IPS DF 19.7 (cell line): ENCODE data around the gene MYL12A.
"Not testable (repeated sequence)": the region's sequence is repeated elsewhere in the genome, so short reads cannot be mapped to it uniquely, and the experiment has no call there.

Experiments used
- DNase-seq: peaks from one replicate; pipeline ENCODE4 v3.0.0-alpha.2; 2013; ENCODE audit warnings: low read depth, low spot score

Gene MYL12A

DNA sequence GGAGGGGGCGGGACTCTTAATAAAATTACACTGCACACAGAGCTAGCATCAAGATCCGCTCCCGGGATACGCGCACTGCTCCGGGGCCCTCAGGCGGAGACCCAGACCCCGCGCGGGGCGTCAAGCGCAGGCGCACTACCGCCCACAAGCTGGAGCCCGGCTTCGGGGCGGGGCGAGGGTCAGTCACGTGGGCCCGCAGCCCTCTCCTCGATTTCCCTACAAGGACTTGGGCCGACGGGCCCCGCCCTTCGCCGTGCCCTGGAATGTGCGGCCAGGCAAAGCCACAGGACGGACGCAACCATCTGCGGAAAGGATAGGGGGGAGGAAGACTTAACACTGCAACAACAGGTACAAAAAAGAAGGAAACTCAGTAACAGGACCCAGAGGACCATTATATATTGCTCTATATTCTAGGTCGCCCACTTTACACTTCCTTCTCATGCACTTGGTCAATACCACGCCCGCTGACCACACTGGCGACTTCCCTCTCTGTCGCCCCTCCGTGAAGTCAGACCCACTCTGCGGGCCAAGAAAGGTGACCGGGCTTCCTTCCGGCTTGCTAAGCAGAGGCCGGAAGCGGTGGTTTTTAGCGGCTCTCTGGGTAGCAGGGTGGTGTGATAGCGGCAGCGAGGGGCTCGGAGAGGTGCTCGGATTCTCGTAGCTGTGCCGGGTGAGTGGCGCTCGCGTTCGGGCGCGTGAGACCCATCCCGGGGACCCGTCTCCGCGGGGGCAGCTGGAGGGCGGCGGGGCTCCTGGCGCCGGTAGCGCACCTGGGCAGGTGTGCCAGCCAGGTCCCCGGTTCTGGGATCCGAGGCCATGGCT is at the start of gene MYL12A:
Gene MYL12A, plus strand, starts transcription at position 562 of the 822 bp plus-strand sequence. CDS start 5,447 bp downstream, outside the sequence.
- peak; percentile 88 for DNase-seq

DNA sequence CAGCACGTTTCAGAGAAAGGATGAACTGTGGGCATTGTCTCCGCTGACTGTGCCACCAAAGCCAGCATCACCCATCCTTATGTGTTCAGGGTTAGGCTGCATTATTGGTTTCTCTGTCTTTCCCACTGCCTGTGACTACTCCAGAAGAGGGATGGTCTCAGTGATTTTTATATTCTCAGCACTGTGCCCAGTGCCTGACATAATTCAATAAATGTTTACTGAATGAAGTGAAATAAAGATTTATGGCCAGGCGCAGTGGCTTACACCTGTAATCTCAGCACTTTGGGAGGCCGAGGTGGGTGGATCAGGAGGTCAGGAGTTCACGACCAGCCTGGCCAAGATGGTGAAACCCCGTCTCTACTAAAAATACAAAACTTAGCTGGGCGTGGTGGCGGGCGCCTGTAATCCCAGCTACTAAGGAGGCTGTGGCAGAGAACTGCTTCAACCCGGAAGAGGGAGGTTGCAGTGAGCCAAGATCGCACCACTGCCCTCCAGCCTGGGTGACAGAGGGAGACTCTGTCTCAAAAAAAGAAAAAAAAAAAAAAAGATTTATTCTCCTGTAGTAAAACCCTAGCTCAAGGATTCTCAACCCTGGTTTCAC is 49.2 kb upstream of the MYL12A start:
- DNase-seq, result not testable (repeated sequence)

DNA sequence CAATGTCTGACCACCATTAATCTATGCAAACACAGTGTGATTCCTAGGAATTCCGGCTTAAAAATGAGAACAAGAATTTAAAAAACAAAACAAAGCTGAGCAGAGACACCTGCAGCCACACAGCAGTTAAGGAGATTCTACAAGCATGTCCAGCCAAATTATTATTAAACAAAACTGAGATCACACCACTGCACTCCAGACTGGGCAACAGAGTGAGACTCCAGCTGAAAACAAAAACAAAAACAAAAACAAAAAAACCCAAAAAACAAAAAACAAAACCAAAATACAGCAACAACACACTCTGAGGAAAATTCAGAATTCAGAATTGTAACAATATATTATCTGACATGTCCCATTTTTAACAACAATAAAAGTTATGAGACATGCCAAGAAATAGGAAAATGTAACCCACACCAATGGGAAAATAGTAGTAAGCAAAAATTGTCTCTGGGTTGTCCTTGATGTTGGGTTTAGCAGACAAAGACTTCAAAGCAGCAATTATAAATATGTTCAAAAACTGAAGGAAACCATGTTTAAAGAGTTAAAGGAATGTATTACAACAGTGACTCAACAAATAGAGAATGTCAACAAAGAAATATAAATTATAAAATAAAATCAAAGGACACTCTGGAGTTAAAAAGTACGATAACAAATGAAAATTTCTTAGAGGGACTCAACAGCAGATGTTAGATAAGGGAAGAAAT is 47.5 kb upstream of the MYL12A start:
- no peak for DNase-seq

DNA sequence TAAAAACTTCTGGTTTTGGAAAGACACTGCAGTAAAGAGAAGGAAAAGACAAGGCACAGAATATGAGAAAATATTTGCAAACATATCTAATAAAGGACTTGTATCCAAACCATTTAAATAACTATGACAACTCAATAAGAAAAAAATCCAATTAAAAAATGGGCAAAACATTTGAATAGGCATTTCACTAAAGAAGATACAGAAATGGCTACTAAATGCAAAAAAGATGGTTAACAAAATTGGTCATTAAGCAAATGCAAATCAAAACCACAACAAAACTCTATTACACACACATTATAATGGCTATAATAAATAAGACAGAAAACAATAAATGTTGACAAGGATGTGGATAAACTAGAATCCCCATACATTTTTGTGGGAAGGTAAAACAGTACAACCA is 42.4 kb upstream of the MYL12A start:
- DNase-seq, result no peak

DNA sequence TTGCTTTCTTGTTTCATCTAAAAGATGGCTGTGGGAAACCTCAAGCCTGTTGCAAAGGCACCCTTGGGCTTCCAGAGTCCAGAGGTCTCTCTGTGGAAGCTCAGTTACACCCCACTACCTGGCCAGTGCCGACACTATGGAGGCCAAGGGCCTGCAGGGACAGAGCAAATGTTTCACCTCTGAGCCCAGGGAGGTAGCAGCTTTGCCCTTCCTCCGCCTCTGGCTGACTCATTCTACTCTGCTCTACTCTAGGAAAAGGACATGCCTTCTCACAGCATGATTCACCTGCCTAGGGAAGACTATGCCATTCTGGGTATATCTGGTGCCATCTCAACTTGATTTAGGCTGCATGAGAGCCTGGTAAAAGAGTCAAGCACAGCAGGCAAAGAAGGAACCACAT is 40.0 kb upstream of the MYL12A start:
- DNase-seq, result no peak

DNA sequence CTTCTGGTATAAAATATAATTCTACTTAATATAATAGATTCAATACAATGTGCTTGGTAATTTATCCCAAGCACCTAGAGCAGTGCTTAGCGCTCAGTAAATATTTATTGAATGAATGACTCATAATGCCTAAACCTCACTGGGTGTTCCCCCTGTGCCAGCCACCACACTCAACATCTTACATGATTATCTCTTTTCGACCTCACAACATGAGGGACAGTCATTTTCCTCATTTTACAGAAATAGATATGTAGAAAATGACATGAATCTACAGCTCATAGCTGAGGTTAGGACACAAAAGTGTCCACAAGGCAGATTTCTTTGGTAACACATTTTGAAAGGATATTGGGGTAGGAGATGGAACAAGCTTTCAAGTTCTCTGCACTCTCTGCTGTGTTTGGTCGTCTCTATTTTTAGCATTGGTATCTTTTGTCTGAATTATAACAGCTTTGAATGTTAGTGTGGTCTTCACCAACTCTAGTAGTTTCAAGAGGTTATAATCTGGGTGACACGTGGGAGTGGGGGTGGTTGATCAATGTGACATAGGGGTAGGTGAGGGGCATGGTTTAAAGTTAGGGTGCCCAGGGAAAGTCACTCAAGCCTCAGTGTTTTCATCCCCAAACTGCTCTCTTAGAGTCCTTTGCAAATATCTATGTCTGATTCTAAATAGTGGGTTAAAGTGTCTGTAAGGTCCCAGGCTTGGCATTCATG is 37.6 kb upstream of the MYL12A start:
- DNase-seq, result no peak

DNA sequence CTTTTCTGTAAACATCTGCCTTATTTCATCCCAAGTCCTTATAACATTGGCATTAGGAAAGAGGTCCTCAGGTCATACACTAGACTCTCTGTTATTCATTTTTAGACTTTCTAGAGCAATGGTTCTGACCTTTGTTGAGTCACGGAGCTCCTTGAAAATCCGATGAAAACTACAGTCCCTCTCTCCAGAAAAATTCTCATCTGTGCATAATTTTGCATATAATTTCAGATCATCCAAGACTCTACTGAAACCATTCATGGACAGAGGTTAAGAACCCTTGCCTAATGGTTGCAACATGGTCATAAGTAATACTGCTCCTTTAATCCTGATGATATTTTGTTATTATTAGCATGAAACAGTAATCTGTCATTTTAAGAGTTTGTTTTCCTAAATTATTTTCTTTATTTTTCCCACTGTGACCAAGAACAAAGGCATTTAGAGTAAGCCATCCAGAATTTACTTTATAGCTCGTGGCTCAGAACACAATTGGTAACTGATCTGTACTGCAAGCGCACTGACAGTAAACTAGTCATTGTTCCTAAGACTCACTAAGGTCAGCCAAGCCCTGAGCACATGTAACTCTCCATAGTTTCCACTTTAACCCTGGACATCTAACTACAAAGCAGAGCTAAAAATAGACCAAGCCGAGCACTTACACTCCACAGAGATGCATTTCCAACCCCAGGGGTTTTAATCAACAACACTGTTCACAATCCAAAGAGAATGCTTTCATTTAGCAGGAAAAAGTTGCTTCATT is 36.2 kb upstream of the MYL12A start:
- DNase-seq, result no peak

DNA sequence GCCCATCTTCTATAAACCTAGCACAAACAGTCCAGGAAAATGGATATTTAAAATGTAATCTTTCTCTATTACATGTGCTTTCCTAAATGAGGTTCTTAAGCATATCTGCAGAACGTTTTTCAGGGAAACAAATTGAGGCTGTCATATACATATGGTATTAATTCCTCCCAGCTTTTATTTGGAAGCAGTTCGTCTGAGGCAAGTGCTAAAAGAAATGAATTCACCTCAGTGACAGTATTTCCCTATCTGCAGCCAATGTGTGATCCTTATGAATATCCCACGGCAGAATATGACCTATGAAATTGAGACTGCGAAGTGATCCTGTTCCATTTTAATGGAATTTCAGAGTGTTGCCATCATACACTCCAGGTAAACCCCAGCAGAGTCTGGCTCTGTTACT is 34.9 kb upstream of the MYL12A start:
- DNase-seq, result no peak

DNA sequence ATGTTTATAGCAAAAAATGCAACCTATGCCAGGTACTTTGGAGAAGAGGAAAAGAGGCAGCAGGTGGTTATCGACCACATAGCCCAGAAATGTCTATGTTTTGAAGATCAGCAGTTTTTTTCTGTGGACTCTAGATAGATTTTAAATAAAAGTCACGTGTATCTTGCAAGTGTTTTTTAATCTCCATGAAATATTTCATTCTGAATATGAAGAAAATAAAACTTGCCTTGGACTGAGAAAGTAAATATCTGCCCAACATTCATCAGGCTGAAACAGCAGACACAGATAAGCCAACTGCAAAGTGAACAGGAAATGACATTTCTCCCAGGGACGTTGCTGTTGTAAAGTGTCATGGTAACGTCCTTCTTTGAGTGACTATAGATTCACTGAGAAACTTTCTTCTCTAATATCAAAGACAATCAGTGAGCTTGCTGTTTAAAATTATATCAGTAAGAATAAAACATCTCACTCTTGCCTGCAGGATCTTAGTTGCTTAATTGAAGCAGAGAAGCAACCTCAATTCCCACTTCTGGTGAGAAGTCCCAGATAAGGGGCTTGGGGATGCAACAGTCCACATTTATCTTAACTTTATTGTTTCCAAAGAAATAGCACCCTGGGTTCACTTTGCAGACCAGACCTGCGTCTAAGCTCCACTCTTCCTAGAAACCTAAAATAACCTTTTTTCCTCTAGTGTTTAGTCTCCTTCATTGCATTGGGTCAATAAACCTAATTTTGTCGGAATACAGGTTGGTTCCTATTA is 34.1 kb upstream of the MYL12A start:
- no peak for DNase-seq

DNA sequence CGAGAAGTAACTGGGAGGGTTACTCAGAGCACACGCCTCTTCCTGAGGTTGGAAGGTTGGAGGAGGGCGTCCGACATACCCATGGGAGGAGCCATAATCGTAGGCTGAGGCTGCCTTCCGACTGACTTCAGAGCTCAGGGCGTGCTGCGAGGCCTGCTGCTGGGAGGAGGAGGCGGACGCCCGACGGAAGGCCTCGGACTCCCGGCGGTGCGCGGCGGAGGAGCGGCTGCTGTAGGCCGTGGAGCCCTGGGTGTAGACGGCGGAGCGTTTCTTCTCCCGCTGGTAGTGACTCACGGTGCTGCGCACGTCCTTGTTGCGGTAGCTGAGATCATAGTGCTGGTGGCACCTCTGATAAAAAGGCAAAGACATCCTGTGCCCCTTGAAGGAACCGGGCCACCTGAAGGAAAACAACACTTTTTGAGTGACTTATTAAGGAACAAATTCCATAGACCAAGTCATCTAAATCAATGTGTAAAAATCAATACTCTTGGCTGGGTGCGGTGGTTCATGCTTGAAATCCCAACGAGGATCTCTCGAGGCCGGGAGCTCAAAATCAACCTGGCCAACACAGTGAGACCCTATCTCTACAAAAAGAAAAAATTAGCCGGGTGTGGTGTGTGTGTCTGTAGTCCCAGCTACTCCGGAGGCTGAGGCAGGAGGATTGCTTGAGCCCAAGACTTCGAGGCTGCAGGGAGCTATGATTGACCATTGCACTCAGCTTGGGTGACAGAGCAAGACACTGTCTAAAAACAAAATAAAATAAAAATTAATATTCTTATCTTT is 32.6 kb upstream of the MYL12A start:
- no peak for DNase-seq

DNA sequence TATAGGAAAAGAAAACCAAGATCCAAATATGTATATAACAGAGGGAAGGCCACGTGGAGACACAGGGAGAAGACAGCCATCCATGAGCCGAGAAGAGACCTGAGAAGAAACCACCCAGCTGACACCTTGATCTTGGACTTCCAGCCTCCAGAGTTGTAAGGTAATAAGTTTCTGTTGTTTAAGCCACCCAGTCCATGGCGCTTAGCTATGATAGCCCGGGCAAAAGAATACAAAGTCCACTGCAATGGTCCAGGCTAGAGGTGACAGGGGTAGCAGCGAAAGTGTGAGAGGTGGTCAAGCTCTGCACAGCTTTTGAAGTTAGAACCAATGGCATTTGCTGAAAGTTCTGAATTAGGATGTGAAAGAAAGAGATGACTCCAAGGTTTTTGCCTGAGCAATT is 30.6 kb upstream of the MYL12A start:
- no peak for DNase-seq

DNA sequence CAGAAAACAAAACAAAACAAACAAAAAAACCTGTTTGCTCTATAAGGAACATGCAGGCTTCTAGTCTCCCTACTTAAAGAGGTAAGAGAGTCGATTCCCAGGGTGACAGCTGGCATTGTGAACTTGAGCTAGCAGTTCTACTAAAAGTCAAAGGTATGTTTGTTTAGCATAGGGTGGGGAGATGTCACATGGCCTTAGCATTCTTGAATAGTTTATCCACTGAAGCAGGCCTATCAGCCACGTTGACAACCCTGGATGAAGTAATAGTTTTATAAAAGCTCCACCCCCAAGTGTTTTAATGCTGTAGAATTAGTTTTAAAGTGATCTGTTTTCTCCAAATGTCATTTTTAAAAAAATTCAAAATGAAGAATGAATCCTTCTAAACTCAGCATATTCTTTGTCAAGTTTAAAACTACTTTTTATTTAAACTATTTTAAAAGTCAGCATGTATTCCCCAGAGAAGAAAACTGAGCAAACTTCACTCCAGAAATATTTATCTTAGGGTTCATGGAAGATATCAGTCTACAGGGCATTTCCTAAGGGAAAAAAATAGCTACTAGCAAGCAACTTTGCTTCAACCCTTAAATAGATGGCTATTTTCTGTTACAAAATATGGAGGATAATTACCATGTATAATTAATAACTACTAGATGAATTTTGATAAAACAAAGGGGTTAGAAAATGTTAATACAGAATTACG is 29.5 kb upstream of the MYL12A start:
- no peak for DNase-seq

DNA sequence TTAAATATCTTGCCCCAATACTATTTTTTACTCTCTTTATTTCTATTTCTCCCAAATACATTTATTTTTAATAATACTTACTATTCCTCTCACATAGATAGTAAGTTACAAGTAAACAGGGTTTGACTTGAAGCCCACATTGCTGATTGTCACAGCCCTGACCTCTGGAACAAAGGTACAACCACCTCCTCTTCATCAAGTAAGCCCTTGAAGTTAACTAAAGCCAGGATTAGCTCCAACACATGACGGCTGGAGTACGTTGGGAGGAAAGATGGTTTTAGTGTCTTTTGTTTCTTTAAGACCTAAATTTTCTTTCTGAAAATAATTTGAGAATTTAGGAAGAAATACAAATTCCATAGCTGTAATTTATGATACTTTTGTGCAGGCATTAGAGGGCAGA is 28.8 kb upstream of the MYL12A start:
- DNase-seq, result no peak

DNA sequence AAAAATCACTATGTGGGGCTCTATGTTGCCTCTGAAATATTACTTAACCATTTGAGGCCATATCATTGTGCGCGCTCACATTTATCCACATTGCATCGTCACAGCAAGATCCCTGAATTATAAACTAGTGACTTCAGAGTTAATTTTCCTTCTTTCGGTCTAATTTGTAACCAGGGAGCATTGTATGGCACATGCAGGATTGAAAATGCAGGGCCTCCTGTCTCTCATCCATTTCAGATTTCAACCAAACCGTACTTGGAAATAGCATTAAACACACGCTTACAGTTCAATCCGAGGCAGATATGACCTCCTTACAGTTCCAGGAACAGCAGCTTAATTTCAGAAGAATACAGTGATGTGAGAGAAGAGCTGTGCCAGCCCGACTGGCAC is 28.4 kb upstream of the MYL12A start:
- no peak for DNase-seq

DNA sequence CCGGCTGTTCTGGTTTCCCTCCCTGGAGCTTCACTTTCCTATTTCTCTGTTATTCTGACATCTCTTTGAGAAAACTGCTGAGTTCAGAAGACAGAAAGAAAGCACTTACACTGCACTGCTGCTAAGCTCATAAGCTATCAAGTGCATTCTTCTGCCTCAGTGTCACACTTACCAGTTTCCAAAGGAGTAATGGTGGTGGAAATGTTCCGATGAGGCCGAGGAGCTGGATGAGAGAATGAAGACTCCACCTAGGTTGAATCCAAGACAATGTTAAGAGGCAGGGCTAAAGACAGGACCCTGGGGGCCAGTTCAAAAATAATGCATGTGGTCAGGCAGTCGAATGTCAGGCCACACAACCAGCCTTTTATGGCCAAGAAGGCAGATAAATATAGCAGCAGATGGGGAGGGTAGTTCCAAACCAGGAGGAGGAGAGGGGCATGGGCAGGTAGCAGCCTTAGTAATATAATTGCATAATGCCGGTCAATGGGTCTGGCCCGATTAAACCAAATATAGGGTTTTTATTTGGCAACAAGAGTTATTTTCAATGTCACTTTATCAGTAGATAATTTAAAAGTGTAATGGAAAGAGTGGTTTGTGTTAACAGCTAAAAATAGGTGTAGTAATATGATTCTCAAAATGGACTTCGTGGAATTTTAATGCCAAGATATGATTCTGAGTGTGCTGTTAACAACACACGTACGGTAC is 27.8 kb upstream of the MYL12A start, which contains the start of gene MYOM1:
Gene MYOM1, minus strand, starts transcription at position 338 of the 705 bp plus-strand sequence. CDS start 4,745 bp downstream, outside the sequence.
- DNase-seq, result no peak

DNA sequence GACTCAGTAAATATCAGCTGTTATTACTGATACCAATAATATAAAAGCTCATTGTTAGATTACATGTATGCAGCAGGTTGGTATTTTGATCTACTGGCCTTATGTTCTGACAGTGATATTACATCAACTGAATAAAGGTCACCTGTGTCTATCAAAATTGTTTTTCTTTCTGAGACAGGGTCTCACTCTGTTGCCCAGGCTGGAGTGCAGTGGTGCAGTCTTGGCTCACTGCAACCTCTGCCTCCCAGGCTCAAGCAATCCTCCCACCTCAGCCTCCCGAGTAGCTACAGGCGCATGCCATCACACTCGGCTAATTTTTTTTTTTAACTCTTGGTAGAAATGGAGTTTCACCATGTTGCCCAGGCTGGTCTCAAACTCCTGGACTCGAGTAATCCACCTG is 26.7 kb upstream of the MYL12A start:
- DNase-seq, result not testable (repeated sequence)

DNA sequence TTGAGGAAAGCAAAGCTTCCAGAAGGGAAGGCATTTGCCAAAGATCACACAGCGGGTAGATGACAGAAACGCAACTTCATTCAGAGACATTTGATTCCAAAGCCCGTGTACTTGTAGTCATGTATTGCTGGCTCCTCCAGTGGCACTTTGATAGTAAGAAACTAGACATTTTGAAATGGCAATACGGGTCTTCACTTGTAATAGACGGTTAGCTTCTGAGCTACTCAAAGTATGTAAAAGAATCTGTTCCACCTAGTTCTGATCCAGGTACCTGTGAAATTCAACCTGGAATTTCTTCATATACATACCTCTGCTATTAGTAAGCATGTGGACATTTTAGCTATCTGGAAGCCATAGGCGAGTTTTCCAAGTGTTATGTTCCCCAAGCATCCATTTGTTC is 26.1 kb upstream of the MYL12A start:
- DNase-seq, result no peak

DNA sequence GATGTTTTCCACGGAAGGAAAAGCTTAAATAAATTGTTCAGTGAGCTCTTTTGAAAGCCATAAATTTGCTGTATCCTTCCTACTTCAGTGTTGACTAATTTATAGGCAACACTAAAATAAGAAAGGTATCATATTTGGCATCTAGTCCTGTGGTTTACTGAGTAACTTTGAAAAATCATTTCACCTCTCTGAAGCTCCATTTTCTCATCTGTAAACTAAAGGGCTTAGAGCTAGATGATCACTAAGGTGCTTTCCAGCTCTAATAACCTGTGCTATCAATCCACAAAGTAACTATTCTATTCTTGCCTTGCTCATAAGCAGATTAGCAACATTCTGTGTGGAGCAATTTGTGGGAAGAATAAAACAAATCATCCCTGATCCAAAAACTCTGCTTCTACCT is 24.2 kb upstream of the MYL12A start:
- no peak for DNase-seq
